Sigmoid colon (tissue), 4 donors: ENCODE measurements around the gene BCAS3.

ENCODE experiments used
- CTCF ChIP-seq, 4 experiments: fragments of 450-650 bp in 3 of 4; fragments of 200-600 bp in 1 of 4; IDR thresholded peaks; one replicate each; pipeline ENCODE4 v1.5.1; 2016 to 2019; ENCODE audit warnings: antibody characterized with exemption in 4 of 4, mild to moderate bottlenecking in 3 of 4, moderate library complexity in 2 of 4
- POLR2AphosphoS5 ChIP-seq, 4 donors: sonication (generic); formaldehyde crosslinking; IDR thresholded peaks; one replicate each; pipeline ENCODE4 v1.6.1; 2017; ENCODE audit warnings: antibody characterized with exemption in 4 of 4

- TF ChIP-seq CTCF (IDR thresholded peaks at IDR 0.05): no peak
- no peak for TF ChIP-seq POLR2AphosphoS5 (IDR thresholded peaks at IDR 0.05)
Observed at GRCh38 chr17:61276806-61277205, 599.2 kb downstream of the BCAS3 start.
